Gastrocnemius medialis (tissue), 4 donors: ENCODE data around the gene PRRT3. TPM values are rescaled to one million over a fixed set of nuclear protein-coding genes. Genes with fewer than 3 reads are reported as not detected.

Experiments used
- ATAC-seq, 2 donors: fragments of 150-250 bp; one replicate each; pipeline ENCODE4 v1.9.1; 2016
- DNase-seq, 2 donors: peaks; one replicate each; pipeline ENCODE4 v3.0.0-alpha.2; 2019
- H3K27ac ChIP-seq, 4 donors: fragments of 200-600 bp; sonication (generic); 1 replicate in 1 of 4; 2 replicates in 3 of 4; pipeline ENCODE4 v1.5.1; 2016 to 2018; ENCODE audit warnings: mild to moderate bottlenecking in 2 of 4, moderate library complexity in 1 of 4
- H3K27me3 ChIP-seq, 3 donors: fragments of 200-600 bp; sonication (generic) in 2 of 3; 1 replicate in 1 of 3; 2 replicates in 2 of 3; pipeline versions ENCODE4 v1.5.1 to v1.6.0; 2016 to 2019; ENCODE audit warnings: mild to moderate bottlenecking in 1 of 3, moderate library complexity in 1 of 3
- H3K36me3 ChIP-seq, 2 donors: fragments of 200-600 bp; sonication (generic) in 1 of 2; one replicate each; pipeline ENCODE4 v1.5.1; 2017 to 2018
- H3K4me1 ChIP-seq, 2 donors: fragments of 200-600 bp; sonication (generic) in 1 of 2; one replicate each; pipeline ENCODE4 v1.5.1; 2016 to 2017; ENCODE audit warnings: mild to moderate bottlenecking in 2 of 2
- H3K4me3 ChIP-seq, 4 donors: fragments of 200-600 bp; sonication (generic) in 3 of 4; 1 replicate in 1 of 4; 2 replicates in 3 of 4; pipeline ENCODE4 v1.5.1; 2016 to 2019; ENCODE audit warnings: mild to moderate bottlenecking in 2 of 4
- H3K9me3 ChIP-seq, 3 donors: fragments of 200-600 bp; sonication (generic) in 2 of 3; 1 replicate in 1 of 3; 2 replicates in 2 of 3; pipeline ENCODE4 v1.5.1; 2016 to 2019
- CTCF ChIP-seq, 5 experiments: fragments of 450-650 bp in 3 of 5; fragments of 200-600 bp in 2 of 5; sonication (generic) in 2 of 5; IDR thresholded peaks in 4 of 5; conservative IDR thresholded peaks in 1 of 5; 1 replicate in 4 of 5; 2 replicates in 1 of 5; pipeline ENCODE4 v1.5.1; 2016 to 2019; ENCODE audit warnings: antibody characterized with exemption in 5 of 5, mild to moderate bottlenecking in 3 of 5, moderate library complexity in 3 of 5
- POLR2A ChIP-seq, 2 donors: fragments of 450-650 bp; IDR thresholded peaks; one replicate each; pipeline ENCODE4 v1.6.1; 2017; ENCODE audit warnings: antibody characterized with exemption in 2 of 2, mild to moderate bottlenecking in 2 of 2, moderate library complexity in 2 of 2
- in situ Hi-C, 4 donors: fragments of 200-750 bp; cut with MboI; loops; one replicate each; pipeline versions ENCODE4 v1.15.0 to v1.8.0; 2017; ENCODE audit warnings: low sequenced_read_pairs in 4 of 4
- intact Hi-C: fragments of 100-400 bp; cut with DNase I; formaldehyde crosslinking; loops from one replicate; pipeline ENCODE4 v1.15.1; 2023; ENCODE audit warnings: low total_unique reads
- total RNA-seq, 4 donors: library from RNA; depleted of rRNA; stranded (reverse); fragments of >200 nt; gene quantifications; one replicate each; pipeline versions ENCODE4 v1.1.0 to v1.2.3, GENCODE V29; 2016

PRRT3 gene
- total RNA-seq, 4 donors from 2014 or later, result 0.92 to 7.4 (median 2.5) TPM

- TF ChIP-seq POLR2A (IDR thresholded peaks at IDR 0.05) (peak; percentile 21 to 41), CTCF (IDR thresholded peaks at IDR 0.05 in 4 of 5, conservative IDR thresholded peaks at IDR 0.05 in 1 of 5) (peak; percentile 59 to 78 (median 66))
- peaks cover 7 to 16% of the 10 kb centered on the region in 2 donors for H3K4me1 ChIP-seq
- peak overlapping the region; percentile 62 to 87 (median 80) for H3K4me3 ChIP-seq
- no peaks in the 10 kb centered on the region for H3K27me3 ChIP-seq
- H3K36me3 ChIP-seq, result peaks cover 0 to 16% of the 10 kb centered on the region in 2 donors
- in situ Hi-C loops, result no loop called here
- H3K9me3 ChIP-seq, result no peaks in the 10 kb centered on the region
- intact Hi-C loops, result loop anchor here (1.0 to 5.0 kb wide), 5 partner anchors 13 to 81 kb away; partner anchors contain the start of genes CRELD1 and FANCD2
- H3K27ac ChIP-seq, result peak overlapping the region; percentile 79 to 92 (median 84)
- DNase-seq, result peak; percentile 67 to 81
- peak; percentile 73 to 76 for ATAC-seq
These were observed 5.8 kb downstream of the PRRT3 start for GRCh38 chr3:9946112-9947024.

GRCh38 chr3:9945358-9945757, 6.8 kb downstream of the PRRT3 start:
- in situ Hi-C loops (no loop called here), intact Hi-C loops (loop anchor here (5.0 kb wide), 1 partner anchor 82 kb away; the partner anchor contains the start of gene FANCD2)
- H3K4me3 ChIP-seq, result no peak overlapping the region
- peaks cover 0 to 23% of the 10 kb centered on the region in 2 donors for H3K36me3 ChIP-seq
- H3K9me3 ChIP-seq, result no peaks in the 10 kb centered on the region
- H3K4me1 ChIP-seq, result peaks cover 7 to 16% of the 10 kb centered on the region in 2 donors
- DNase-seq (no peak), ATAC-seq (no peak)
- H3K27ac ChIP-seq, result peak overlapping the region in 3 of 4 donors; percentile 16 to 92 (median 80)
- no peaks in the 10 kb centered on the region for H3K27me3 ChIP-seq
- TF ChIP-seq CTCF (IDR thresholded peaks at IDR 0.05 in 4 of 5, conservative IDR thresholded peaks at IDR 0.05 in 1 of 5), result no peak
- TF ChIP-seq POLR2A (IDR thresholded peaks at IDR 0.05), result no peak

GRCh38 chr3:9944271-9944670, 7.9 kb downstream of the PRRT3 start:
- no peaks in the 10 kb centered on the region for H3K9me3 ChIP-seq
- H3K27me3 ChIP-seq, result no peaks in the 10 kb centered on the region
- ATAC-seq, result no peak
- intact Hi-C loops, result no loop called here
- peaks cover 7 to 16% of the 10 kb centered on the region in 2 donors for H3K4me1 ChIP-seq
- in situ Hi-C loops, result no loop called here
- no peak for DNase-seq
- H3K36me3 ChIP-seq, result peaks cover 0 to 23% of the 10 kb centered on the region in 2 donors
- TF ChIP-seq POLR2A (IDR thresholded peaks at IDR 0.05) (no peak), CTCF (IDR thresholded peaks at IDR 0.05 in 4 of 5, conservative IDR thresholded peaks at IDR 0.05 in 1 of 5) (no peak)
- H3K4me3 ChIP-seq, result no peak overlapping the region
- H3K27ac ChIP-seq, result no peak overlapping the region

GRCh38 chr3:9942934-9943690, 9.1 kb downstream of the PRRT3 start:
- Histone ChIP-seq H3K4me3 (no peak overlapping the region), H3K36me3 (peaks cover 0 to 30% of the 10 kb centered on the region in 2 donors), H3K9me3 (no peaks in the 10 kb centered on the region), H3K4me1 (peaks cover 7 to 16% of the 10 kb centered on the region in 2 donors), H3K27ac (no peak overlapping the region), H3K27me3 (no peaks in the 10 kb centered on the region)
- no peak for TF ChIP-seq CTCF (IDR thresholded peaks at IDR 0.05 in 4 of 5, conservative IDR thresholded peaks at IDR 0.05 in 1 of 5)
- no peak for TF ChIP-seq POLR2A (IDR thresholded peaks at IDR 0.05)
- ATAC-seq (no peak), DNase-seq (no peak)
- in situ Hi-C loops (no loop called here), intact Hi-C loops (no loop called here)
